Tibial nerve (tissue), 4 donors: Measurements from ENCODE around the gene RELN.

Experiments used
- CTCF ChIP-seq, 5 experiments: fragments of 200-600 bp in 3 of 5; fragments of 450-650 bp in 2 of 5; sonication (generic) in 3 of 5; IDR thresholded peaks; one replicate each; pipeline ENCODE4 v1.5.1; 2016 to 2019; ENCODE audit warnings: antibody characterized with exemption in 5 of 5, mild to moderate bottlenecking in 3 of 5, moderate library complexity in 2 of 5
- EP300 ChIP-seq, 2 donors: sonication (generic); formaldehyde crosslinking; IDR thresholded peaks; one replicate each; pipeline ENCODE4 v1.6.1; 2017; ENCODE audit warnings: antibody characterized with exemption in 2 of 2, mild to moderate bottlenecking in 1 of 2
- POLR2A ChIP-seq, 2 donors: fragments of 450-650 bp; IDR thresholded peaks; one replicate each; pipeline ENCODE4 v1.6.1; 2017; ENCODE audit warnings: antibody characterized with exemption in 2 of 2, mild to moderate bottlenecking in 2 of 2, moderate library complexity in 2 of 2

GRCh38 chr7:103729026-103729425, 260.4 kb downstream of the RELN start:
- TF ChIP-seq CTCF (IDR thresholded peaks at IDR 0.05) (no peak), POLR2A (IDR thresholded peaks at IDR 0.05) (no peak), EP300 (IDR thresholded peaks at IDR 0.05) (no peak)
